ENCODE data around the gene DUSP22.
A peak's percentile ranks its signal among the peaks of the same experiment; 100 is the strongest.
"Not testable (repeated sequence)": the region's sequence is repeated elsewhere in the genome, so short reads cannot be mapped to it uniquely, and the experiment has no call there.

DUSP22 gene

DNA sequence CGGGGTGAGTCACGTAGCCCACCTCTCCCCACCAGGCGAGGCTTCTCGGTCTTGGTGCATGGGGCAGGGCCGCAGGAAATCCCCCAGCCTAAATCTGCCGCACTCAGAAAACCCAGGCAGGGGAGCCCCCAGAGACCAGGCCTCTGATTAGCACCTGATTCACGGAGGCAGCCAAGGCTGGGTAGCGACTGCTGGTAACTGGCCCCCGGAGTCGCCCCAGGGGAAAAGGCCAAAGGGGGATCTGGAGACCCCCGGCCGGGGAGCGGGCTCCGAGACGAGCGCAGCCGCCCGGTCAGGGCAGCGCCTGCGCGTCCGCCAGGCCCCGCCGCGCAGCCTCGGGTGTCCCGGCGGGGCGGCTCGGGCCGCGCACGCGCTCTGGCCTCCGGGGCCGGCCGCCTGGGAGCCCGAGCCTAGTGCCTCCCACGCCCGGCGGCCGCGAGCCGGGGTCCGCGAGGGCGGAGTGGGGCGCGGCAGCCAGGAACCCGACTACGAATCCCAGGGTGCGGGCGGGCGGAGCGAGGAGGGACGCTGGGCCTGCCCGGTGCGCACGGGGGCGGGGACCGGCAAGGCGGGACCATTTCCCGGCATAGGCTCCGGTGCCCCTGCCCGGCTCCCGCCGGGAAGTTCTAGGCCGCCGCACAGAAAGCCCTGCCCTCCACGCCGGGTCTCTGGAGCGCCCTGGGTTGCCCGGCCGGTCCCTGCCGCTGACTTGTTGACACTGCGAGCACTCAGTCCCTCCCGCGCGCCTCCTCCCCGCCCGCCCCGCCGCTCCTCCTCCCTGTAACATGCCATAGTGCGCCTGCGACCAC, at the start of gene DUSP22:
Gene DUSP22, plus strand, starts transcription at position 791 of the 809 bp plus-strand sequence. CDS start 53 bp downstream, outside the sequence.
- TF ChIP-seq POLR2A (IDR thresholded peaks at IDR 0.05; ENCODE audit: low read length): peak; percentile 76
- no peak for TF ChIP-seq GATA1 (IDR thresholded peaks at IDR 0.05; ENCODE audit: low read depth, low read length)
- no peak for DNase-seq

GRCh38 chr6:246352-246751, 45.9 kb upstream of the DUSP22 start:
- no peak for DNase-seq
- TF ChIP-seq POLR2A (IDR thresholded peaks at IDR 0.05; ENCODE audit: low read length) (no peak), GATA1 (IDR thresholded peaks at IDR 0.05; ENCODE audit: low read depth, low read length) (no peak)

- TF ChIP-seq POLR2A (IDR thresholded peaks at IDR 0.05; ENCODE audit: low read length) (no peak), GATA1 (IDR thresholded peaks at IDR 0.05; ENCODE audit: low read depth, low read length) (no peak)
- DNase-seq: no peak
Observed at GRCh38 chr6:247351-247750, 44.9 kb upstream of the DUSP22 start.

- not testable (repeated sequence) for DNase-seq
Observed at GRCh38 chr6:248046-248445, 44.2 kb upstream of the DUSP22 start.

DNA sequence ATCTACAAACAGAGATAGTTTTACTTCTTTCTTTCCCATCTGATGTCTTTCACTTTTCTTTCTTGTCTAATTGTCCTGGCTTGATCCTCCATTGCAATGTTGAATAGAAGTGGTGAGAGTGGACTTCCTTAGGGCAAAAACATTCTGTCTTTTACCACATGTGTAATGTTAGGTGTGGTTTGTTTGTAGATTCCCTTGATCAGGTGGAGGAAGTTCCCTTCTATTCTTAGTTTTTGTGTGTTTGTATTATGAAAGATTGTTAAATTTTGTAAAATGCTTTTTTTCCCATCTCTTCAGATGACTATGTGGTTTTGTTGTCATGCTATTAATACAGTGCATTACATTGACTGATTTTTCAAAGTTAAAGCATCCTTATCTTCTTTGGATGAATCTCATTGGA, 41.6 kb upstream of the DUSP22 start:
- TF ChIP-seq GATA1 (IDR thresholded peaks at IDR 0.05; ENCODE audit: low read depth, low read length) (no peak), POLR2A (IDR thresholded peaks at IDR 0.05; ENCODE audit: low read length) (no peak)
- DNase-seq: no peak

DNA sequence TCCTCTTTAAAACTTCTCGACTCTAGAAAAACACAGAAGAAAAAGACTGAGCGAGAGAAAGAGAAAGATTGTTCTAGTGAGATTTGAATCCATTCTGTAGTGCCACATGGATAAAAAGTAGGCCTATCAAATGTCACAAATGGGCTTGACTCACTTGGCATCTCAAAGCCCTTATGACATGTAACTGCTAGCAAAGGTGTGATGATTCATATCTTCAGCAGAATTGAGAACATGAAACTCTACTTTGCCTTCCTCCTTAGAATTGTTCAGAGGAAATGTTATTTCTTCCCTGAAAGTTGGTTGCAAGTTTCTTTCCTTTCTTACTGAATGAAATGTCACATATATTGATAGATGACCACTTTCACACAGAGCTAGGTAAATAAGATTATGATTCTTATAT, 40.4 kb upstream of the DUSP22 start:
- no peak for DNase-seq
- TF ChIP-seq POLR2A (IDR thresholded peaks at IDR 0.05; ENCODE audit: low read length) (no peak), GATA1 (IDR thresholded peaks at IDR 0.05; ENCODE audit: low read depth, low read length) (no peak)

DNA sequence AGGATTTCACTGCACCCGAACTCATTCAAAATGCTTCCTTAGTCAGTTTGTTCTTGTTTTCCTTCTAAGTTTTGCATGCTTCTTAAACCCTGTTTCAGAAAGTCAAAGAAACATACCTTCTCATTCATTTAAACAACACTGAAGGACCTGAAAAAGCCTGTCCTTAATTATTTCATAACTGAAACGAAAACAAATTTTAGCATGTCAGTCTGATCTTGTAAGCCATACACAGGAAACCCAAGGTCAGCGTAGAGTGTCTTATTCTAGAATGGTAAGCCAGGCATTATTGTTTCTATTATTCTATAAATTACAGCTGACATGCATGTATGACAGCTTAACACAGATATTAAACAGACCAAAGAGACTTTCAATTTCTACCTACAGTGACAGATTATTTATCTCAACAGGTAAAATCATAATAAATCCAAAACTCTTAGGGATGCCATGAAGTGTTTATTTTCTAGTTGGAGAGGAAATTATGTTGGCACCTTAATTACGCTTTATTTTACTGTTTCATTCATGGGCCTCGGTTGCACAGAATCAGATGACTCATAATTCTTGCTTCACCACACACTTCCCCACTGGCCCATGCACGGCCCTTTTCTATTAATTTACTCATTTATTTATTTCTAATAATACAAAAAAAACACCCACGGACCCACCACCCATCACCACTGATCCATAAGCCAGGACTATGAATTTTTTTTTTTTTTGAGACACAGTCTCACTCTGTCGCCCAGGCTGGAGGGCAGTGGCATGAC, 39.3 kb upstream of the DUSP22 start:
- TF ChIP-seq GATA1 (IDR thresholded peaks at IDR 0.05; ENCODE audit: low read depth, low read length) (no peak), POLR2A (IDR thresholded peaks at IDR 0.05; ENCODE audit: low read length) (no peak)
- DNase-seq: no peak

- TF ChIP-seq GATA1 (IDR thresholded peaks at IDR 0.05; ENCODE audit: low read depth, low read length) (no peak), POLR2A (IDR thresholded peaks at IDR 0.05; ENCODE audit: low read length) (no peak)
- no peak for DNase-seq
Observed at GRCh38 chr6:254016-254415, 38.3 kb upstream of the DUSP22 start.

- TF ChIP-seq POLR2A (IDR thresholded peaks at IDR 0.05; ENCODE audit: low read length): no peak
- no peak for TF ChIP-seq GATA1 (IDR thresholded peaks at IDR 0.05; ENCODE audit: low read depth, low read length)
- no peak for DNase-seq
Observed at GRCh38 chr6:255041-255750, 37.1 kb upstream of the DUSP22 start.

- no peak for DNase-seq
- TF ChIP-seq GATA1 (IDR thresholded peaks at IDR 0.05; ENCODE audit: low read depth, low read length): no peak
- no peak for TF ChIP-seq POLR2A (IDR thresholded peaks at IDR 0.05; ENCODE audit: low read length)
Observed at GRCh38 chr6:255751-256083, 36.6 kb upstream of the DUSP22 start.

GRCh38 chr6:256169-256568, 36.1 kb upstream of the DUSP22 start:
- DNase-seq: no peak
- TF ChIP-seq GATA1 (IDR thresholded peaks at IDR 0.05; ENCODE audit: low read depth, low read length): no peak
- TF ChIP-seq POLR2A (IDR thresholded peaks at IDR 0.05; ENCODE audit: low read length): no peak

DNA sequence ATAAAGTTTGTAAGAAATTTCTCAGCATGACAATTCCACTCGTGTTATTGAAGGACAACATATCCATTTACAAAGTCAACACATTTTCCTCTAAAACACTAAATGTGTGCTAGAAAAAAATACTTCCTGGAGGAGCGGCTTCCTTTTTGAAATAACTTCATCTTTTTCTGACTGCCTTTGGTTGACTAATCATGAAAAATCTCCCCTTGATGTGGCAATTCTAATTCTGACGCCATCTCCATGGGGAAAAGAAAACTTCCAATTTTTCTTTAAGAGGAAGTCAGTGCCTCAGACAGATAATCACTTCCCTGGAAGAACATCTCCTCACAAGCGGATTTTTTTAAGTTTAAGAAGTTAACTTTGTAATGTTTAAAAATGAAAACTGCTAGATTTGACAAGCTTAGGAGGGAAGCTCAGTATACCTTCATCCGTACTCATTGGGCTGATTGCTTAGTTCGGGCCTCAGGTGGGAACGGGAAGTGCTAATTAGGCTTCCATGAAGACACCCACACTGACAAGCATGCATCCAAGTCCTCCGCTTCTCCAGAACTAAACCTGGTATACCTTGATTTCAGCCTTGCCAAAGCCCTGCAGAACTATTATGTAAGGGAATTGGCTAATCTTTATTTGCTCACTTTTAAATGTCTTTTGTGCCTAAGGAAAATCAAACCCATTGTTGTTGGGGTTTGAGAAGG, 35.1 kb upstream of the DUSP22 start:
- TF ChIP-seq POLR2A (IDR thresholded peaks at IDR 0.05; ENCODE audit: low read length) (no peak), GATA1 (IDR thresholded peaks at IDR 0.05; ENCODE audit: low read depth, low read length) (no peak)

GRCh38 chr6:257774-258173, 34.5 kb upstream of the DUSP22 start:
- DNase-seq: no peak
- TF ChIP-seq POLR2A (IDR thresholded peaks at IDR 0.05; ENCODE audit: low read length) (no peak), GATA1 (IDR thresholded peaks at IDR 0.05; ENCODE audit: low read depth, low read length) (no peak)

More for the DNA sequence above, 35.1 kb upstream of the DUSP22 start:
- DNase-seq: no peak

DNA sequence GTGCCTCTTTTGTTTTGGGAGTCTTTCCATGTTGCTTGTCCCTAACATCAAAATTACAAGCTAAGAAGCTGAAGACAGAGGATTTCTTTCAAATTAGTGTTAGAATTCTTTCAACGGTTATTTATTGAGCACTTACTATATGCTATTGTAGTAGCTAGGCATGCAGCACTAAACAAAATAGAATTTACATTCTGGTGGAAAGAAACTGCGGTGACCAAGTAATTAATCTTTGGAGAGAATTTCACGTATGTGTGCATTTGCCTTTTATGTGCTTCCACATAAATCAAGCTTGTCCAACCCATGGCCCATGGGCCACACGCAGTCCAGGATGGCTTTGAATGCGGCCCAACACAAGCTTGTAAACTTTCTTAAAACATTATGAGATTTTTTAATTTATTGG, 33.0 kb upstream of the DUSP22 start:
- DNase-seq: no peak
- TF ChIP-seq POLR2A (IDR thresholded peaks at IDR 0.05; ENCODE audit: low read length): no peak
- no peak for TF ChIP-seq GATA1 (IDR thresholded peaks at IDR 0.05; ENCODE audit: low read depth, low read length)
